Measurements from ENCODE around the gene EIF4EBP2. TPM values are rescaled to one million over a fixed set of nuclear protein-coding genes. Genes with fewer than 3 reads are reported as not detected.
A peak's percentile ranks its signal among the peaks of the same experiment; 100 is the strongest.

The EIF4EBP2 gene
- total and polyA plus RNA-seq, 4 donors: 47.6 to 77.5 (median 60.4) TPM

GRCh38 chr10:70465832-70466231, 61.9 kb downstream of the EIF4EBP2 start:
- no peaks in the 10 kb centered on the region for H3K36me3 ChIP-seq (ENCODE audit: control insufficient read depth, insufficient read depth, low read length)
- H3K4me1 ChIP-seq (ENCODE audit: control insufficient read depth, insufficient read depth, low read length): peaks cover 44% of the 10 kb centered on the region
- H3K27me3 ChIP-seq (ENCODE audit: control insufficient read depth, insufficient read depth, low read length): no peaks in the 10 kb centered on the region
- no peak overlapping the region for H3K27ac ChIP-seq (ENCODE audit: low read depth, low read length)
- no peak overlapping the region for H3K4me3 ChIP-seq (ENCODE audit: low read depth, low read length)
- WGBS (ENCODE audit: insufficient coverage): 80% methylated on average over 1 of the region's 2 CpGs
- no peak for DNase-seq (ENCODE audit: low read depth in 4 of 6, low spot score in 6 of 6)
- H3K9me3 ChIP-seq (ENCODE audit: control insufficient read depth, insufficient read depth, low read length): no peaks in the 10 kb centered on the region

- Histone ChIP-seq H3K27ac (ENCODE audit: low read depth, low read length) (no peak overlapping the region), H3K27me3 (ENCODE audit: control insufficient read depth, insufficient read depth, low read length) (no peaks in the 10 kb centered on the region)
Measured at GRCh38 chr10:70466951-70467350, 63.0 kb downstream of the EIF4EBP2 start.

GRCh38 chr10:70472799-70473454, 69.0 kb downstream of the EIF4EBP2 start:
- DNase-seq (ENCODE audit: low read depth in 4 of 6, low spot score in 6 of 6): no peak
- WGBS (ENCODE audit: insufficient coverage): 87% methylated on average over 7 of the region's 8 CpGs
- Histone ChIP-seq H3K27me3 (ENCODE audit: control insufficient read depth, insufficient read depth, low read length) (no peaks in the 10 kb centered on the region), H3K4me1 (ENCODE audit: control insufficient read depth, insufficient read depth, low read length) (peaks cover 26% of the 10 kb centered on the region), H3K4me3 (ENCODE audit: low read depth, low read length) (no peak overlapping the region), H3K36me3 (ENCODE audit: control insufficient read depth, insufficient read depth, low read length) (no peaks in the 10 kb centered on the region), H3K27ac (ENCODE audit: low read depth, low read length) (no peak overlapping the region), H3K9me3 (ENCODE audit: control insufficient read depth, insufficient read depth, low read length) (peaks cover 1% of the 10 kb centered on the region)

More at GRCh38 chr10:70466951-70467350, 63.0 kb downstream of the EIF4EBP2 start:
- no peak for DNase-seq (ENCODE audit: low read depth in 4 of 6, low spot score in 6 of 6)
- Histone ChIP-seq H3K9me3 (ENCODE audit: control insufficient read depth, insufficient read depth, low read length) (no peaks in the 10 kb centered on the region), H3K4me3 (ENCODE audit: low read depth, low read length) (no peak overlapping the region), H3K36me3 (ENCODE audit: control insufficient read depth, insufficient read depth, low read length) (no peaks in the 10 kb centered on the region), H3K4me1 (ENCODE audit: control insufficient read depth, insufficient read depth, low read length) (peaks cover 36% of the 10 kb centered on the region)
- 94% methylated on average over 2 of the region's 3 CpGs for WGBS (ENCODE audit: insufficient coverage)

GRCh38 chr10:70474780-70475179, 70.8 kb downstream of the EIF4EBP2 start:
- H3K27me3 ChIP-seq (ENCODE audit: control insufficient read depth, insufficient read depth, low read length): no peaks in the 10 kb centered on the region
- WGBS (ENCODE audit: insufficient coverage): 100% methylated on average over 1 of the region's 2 CpGs
- H3K4me3 ChIP-seq (ENCODE audit: low read depth, low read length): no peak overlapping the region
- H3K4me1 ChIP-seq (ENCODE audit: control insufficient read depth, insufficient read depth, low read length): peaks cover 27% of the 10 kb centered on the region
- no peak for DNase-seq (ENCODE audit: low read depth in 4 of 6, low spot score in 6 of 6)
- H3K27ac ChIP-seq (ENCODE audit: low read depth, low read length): no peak overlapping the region
- no peaks in the 10 kb centered on the region for H3K36me3 ChIP-seq (ENCODE audit: control insufficient read depth, insufficient read depth, low read length)
- H3K9me3 ChIP-seq (ENCODE audit: control insufficient read depth, insufficient read depth, low read length): peaks cover 1% of the 10 kb centered on the region

GRCh38 chr10:70475661-70476060, 71.7 kb downstream of the EIF4EBP2 start:
- no peaks in the 10 kb centered on the region for H3K27me3 ChIP-seq (ENCODE audit: control insufficient read depth, insufficient read depth, low read length)
- DNase-seq (ENCODE audit: low read depth in 4 of 6, low spot score in 6 of 6): no peak
- peaks cover 34% of the 10 kb centered on the region for H3K4me1 ChIP-seq (ENCODE audit: control insufficient read depth, insufficient read depth, low read length)
- peaks cover 3% of the 10 kb centered on the region for H3K36me3 ChIP-seq (ENCODE audit: control insufficient read depth, insufficient read depth, low read length)
- no peak overlapping the region for H3K27ac ChIP-seq (ENCODE audit: low read depth, low read length)
- H3K4me3 ChIP-seq (ENCODE audit: low read depth, low read length): no peak overlapping the region
- 89% methylated on average over 5 of the region's 8 CpGs for WGBS (ENCODE audit: insufficient coverage)
- peaks cover 1% of the 10 kb centered on the region for H3K9me3 ChIP-seq (ENCODE audit: control insufficient read depth, insufficient read depth, low read length)

- Histone ChIP-seq H3K27ac (ENCODE audit: low read depth, low read length) (no peak overlapping the region), H3K4me1 (ENCODE audit: control insufficient read depth, insufficient read depth, low read length) (peaks cover 42% of the 10 kb centered on the region), H3K36me3 (ENCODE audit: control insufficient read depth, insufficient read depth, low read length) (peaks cover 3% of the 10 kb centered on the region), H3K27me3 (ENCODE audit: control insufficient read depth, insufficient read depth, low read length) (no peaks in the 10 kb centered on the region), H3K4me3 (ENCODE audit: low read depth, low read length) (no peak overlapping the region), H3K9me3 (ENCODE audit: control insufficient read depth, insufficient read depth, low read length) (peaks cover 1% of the 10 kb centered on the region)
- WGBS (ENCODE audit: insufficient coverage): 63% methylated on average over 7 of the region's 7 CpGs
- DNase-seq (ENCODE audit: low read depth in 4 of 6, low spot score in 6 of 6): no peak
Measured at GRCh38 chr10:70476249-70477035, 72.5 kb downstream of the EIF4EBP2 start.

- Histone ChIP-seq H3K27ac (ENCODE audit: low read depth, low read length) (no peak overlapping the region), H3K27me3 (ENCODE audit: control insufficient read depth, insufficient read depth, low read length) (no peaks in the 10 kb centered on the region), H3K36me3 (ENCODE audit: control insufficient read depth, insufficient read depth, low read length) (peaks cover 3% of the 10 kb centered on the region), H3K9me3 (ENCODE audit: control insufficient read depth, insufficient read depth, low read length) (no peaks in the 10 kb centered on the region), H3K4me3 (ENCODE audit: low read depth, low read length) (peak overlapping the region; percentile 41), H3K4me1 (ENCODE audit: control insufficient read depth, insufficient read depth, low read length) (peaks cover 49% of the 10 kb centered on the region)
- 13% methylated on average over 16 of the region's 27 CpGs for WGBS (ENCODE audit: insufficient coverage)
- peak in 1 of 6 donors; percentile 31 for DNase-seq (ENCODE audit: low read depth in 4 of 6, low spot score in 6 of 6)
Measured at GRCh38 chr10:70477661-70478162, 73.8 kb downstream of the EIF4EBP2 start.

Other genes with a start within 250 kb of the EIF4EBP2 start
- 100 to 1,000 TPM; 134 to 192 TPM for gene SAR1A, start 233.6 kb upstream of the EIF4EBP2 start, total RNA-seq
- 100 to 1,000 TPM; 110 to 115 TPM for gene SAR1A, start 233.6 kb upstream of the EIF4EBP2 start, polyA plus RNA-seq (ENCODE audit: insufficient read length in 2 of 2)
- gene PPA1, start 170.7 kb upstream of the EIF4EBP2 start, total RNA-seq: 100 to 1,000 TPM; 107 to 158 TPM
- gene PPA1, start 170.7 kb upstream of the EIF4EBP2 start, polyA plus RNA-seq (ENCODE audit: insufficient read length in 2 of 2): 100 to 1,000 TPM; 151 to 175 TPM
- 1 to 10 TPM in 1 of 2 donors, under 1 TPM in 1; 0.50 to 1.8 TPM for gene NPFFR1, start 120.1 kb upstream of the EIF4EBP2 start, total RNA-seq
- gene NPFFR1, start 120.1 kb upstream of the EIF4EBP2 start, polyA plus RNA-seq (ENCODE audit: insufficient read length in 2 of 2): 1 to 10 TPM; 1.5 to 1.7 TPM
- gene LRRC20, start 21.5 kb upstream of the EIF4EBP2 start, total RNA-seq: 10 to 100 TPM in 1 of 2 donors, 1 to 10 TPM in 1; 7.4 to 13.9 TPM
- 10 to 100 TPM; 27.0 to 29.1 TPM for gene LRRC20, start 21.5 kb upstream of the EIF4EBP2 start, polyA plus RNA-seq (ENCODE audit: insufficient read length in 2 of 2)
- 1 to 10 TPM; 2.1 to 2.2 TPM for gene NODAL, start 37.5 kb downstream of the EIF4EBP2 start, total RNA-seq
- 1 to 10 TPM; 2.6 to 3.1 TPM for gene NODAL, start 37.5 kb downstream of the EIF4EBP2 start, polyA plus RNA-seq (ENCODE audit: insufficient read length in 2 of 2)
- gene PALD1, start 74.6 kb downstream of the EIF4EBP2 start, total RNA-seq: 10 to 100 TPM; 10.0 to 26.3 TPM
- 10 to 100 TPM; 23.2 to 25.1 TPM for gene PALD1, start 74.6 kb downstream of the EIF4EBP2 start, polyA plus RNA-seq (ENCODE audit: insufficient read length in 2 of 2)
- gene PRF1, start 198.6 kb downstream of the EIF4EBP2 start, total RNA-seq: under 1 TPM; 0.40 to 0.44 TPM
- under 1 TPM; 0.16 to 0.39 TPM for gene PRF1, start 198.6 kb downstream of the EIF4EBP2 start, polyA plus RNA-seq (ENCODE audit: insufficient read length in 2 of 2)

Data from spinal cord (tissue), 10 donors.